Nephron progenitor cell (in vitro differentiated cells): ENCODE measurements around the gene TBL1XR1.
A peak's percentile ranks its signal among the peaks of the same experiment; 100 is the strongest.

Experiments
- DNase-seq: peaks from one replicate; pipeline ENCODE4 v3.0.0; 2021
- H3K27ac Mint-ChIP-seq: 2 replicates; pipeline ENCODE4 v1.8.0; 2021; ENCODE audit warnings: mild to moderate bottlenecking, moderate library complexity, mixed read lengths
- H3K27me3 Mint-ChIP-seq: 2 replicates; pipeline ENCODE4 v1.8.0; 2021; ENCODE audit warnings: mild to moderate bottlenecking, low read depth, mixed read lengths; ENCODE audit not compliant: poor library complexity
- H3K36me3 Mint-ChIP-seq: 2 replicates; pipeline ENCODE4 v1.8.0; 2021; ENCODE audit warnings: low read depth, mixed read lengths
- H3K4me1 Mint-ChIP-seq: 2 replicates; pipeline ENCODE4 v1.8.0; 2021; ENCODE audit warnings: mixed read lengths
- H3K4me3 Mint-ChIP-seq: 2 replicates; pipeline ENCODE4 v1.8.0; 2021; ENCODE audit warnings: mild to moderate bottlenecking, moderate library complexity, mixed read lengths
- H3K9me3 Mint-ChIP-seq: 2 replicates; pipeline ENCODE4 v1.8.0; 2021; ENCODE audit warnings: mild to moderate bottlenecking, moderate library complexity, mixed read lengths
- TF ChIP-seq, protein P1 (sequence below): fragments of 200-600 bp; sonication (generic); IDR thresholded peaks from 2 replicates; pipeline ENCODE4 v1.5.0; 2021; ENCODE audit warnings: antibody characterized with exemption

Gene TBL1XR1

DNA sequence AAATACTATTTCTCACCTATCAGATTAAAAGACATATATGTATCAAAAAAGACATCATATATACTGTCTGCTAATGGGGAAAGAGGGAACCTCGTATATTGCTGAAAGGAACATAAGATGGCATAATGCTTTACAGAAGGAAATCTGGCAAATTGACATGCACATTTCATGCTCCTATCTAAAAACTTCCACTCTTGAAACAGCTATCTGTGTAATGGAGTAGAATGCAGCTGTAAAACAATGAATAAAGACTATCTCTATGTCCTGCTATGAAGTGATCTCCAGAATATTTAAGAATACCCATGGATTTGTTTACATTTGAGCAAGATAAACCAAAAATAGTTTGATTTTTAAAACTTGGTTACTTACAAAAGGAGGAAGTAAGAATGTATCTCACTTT, 107.4 kb downstream of the TBL1XR1 start:
- Mint-ChIP-seq H3K36me3 (peaks cover 97% of the 10 kb centered on the region), H3K27me3 (peaks cover 6% of the 10 kb centered on the region), H3K27ac (no peak overlapping the region), H3K9me3 (peaks cover 51% of the 10 kb centered on the region), H3K4me1 (peaks cover 11% of the 10 kb centered on the region), H3K4me3 (no peak overlapping the region)
- TF ChIP-seq, protein P1, sequence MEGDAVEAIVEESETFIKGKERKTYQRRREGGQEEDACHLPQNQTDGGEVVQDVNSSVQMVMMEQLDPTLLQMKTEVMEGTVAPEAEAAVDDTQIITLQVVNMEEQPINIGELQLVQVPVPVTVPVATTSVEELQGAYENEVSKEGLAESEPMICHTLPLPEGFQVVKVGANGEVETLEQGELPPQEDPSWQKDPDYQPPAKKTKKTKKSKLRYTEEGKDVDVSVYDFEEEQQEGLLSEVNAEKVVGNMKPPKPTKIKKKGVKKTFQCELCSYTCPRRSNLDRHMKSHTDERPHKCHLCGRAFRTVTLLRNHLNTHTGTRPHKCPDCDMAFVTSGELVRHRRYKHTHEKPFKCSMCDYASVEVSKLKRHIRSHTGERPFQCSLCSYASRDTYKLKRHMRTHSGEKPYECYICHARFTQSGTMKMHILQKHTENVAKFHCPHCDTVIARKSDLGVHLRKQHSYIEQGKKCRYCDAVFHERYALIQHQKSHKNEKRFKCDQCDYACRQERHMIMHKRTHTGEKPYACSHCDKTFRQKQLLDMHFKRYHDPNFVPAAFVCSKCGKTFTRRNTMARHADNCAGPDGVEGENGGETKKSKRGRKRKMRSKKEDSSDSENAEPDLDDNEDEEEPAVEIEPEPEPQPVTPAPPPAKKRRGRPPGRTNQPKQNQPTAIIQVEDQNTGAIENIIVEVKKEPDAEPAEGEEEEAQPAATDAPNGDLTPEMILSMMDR = no peak
- DNase-seq = no peak

DNA sequence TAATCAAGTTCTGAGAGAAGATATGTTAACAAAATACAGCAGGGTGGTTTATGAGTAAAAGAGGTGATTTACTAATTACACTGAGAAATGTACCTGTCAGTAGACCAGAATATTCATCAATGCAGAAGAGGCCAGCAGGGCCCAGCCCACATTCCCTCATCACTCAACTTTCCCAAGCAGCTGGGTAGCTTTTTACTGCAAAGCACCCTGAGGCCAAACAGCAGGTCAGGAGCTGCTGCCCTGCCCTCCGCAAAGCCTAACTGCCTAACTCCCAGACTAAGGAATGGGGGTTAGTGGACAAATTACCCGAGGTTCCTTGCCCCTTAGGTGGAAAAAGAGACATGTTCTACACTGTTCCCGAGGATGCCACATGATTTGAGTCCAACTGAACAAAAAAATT, 108.2 kb downstream of the TBL1XR1 start:
- TF ChIP-seq, protein P1 = no peak
- peaks cover 6% of the 10 kb centered on the region for H3K27me3 Mint-ChIP-seq
- peaks cover 11% of the 10 kb centered on the region for H3K4me1 Mint-ChIP-seq
- DNase-seq = no peak
- H3K27ac Mint-ChIP-seq = peak overlapping the region; percentile 71
- H3K36me3 Mint-ChIP-seq = peaks cover 97% of the 10 kb centered on the region
- peaks cover 51% of the 10 kb centered on the region for H3K9me3 Mint-ChIP-seq
- no peak overlapping the region for H3K4me3 Mint-ChIP-seq

DNA sequence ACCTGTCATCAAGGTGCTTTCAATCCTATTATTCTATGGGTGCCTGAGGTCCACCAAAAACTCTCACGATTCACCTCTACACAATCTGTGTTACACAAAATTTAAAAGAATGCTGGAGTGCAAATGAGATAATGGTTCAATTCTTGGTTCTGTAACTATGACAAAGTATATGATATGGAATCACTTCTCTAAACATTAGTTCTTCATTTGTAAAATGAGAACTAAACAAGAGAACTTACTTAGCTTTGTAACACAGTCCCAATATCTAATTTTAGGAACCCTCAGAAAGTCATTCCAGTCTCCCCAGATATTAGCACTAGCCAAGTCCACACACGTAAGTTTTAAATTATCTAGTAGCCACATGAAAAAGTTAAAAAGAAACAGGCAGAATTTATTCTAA, 111.5 kb downstream of the TBL1XR1 start:
- Mint-ChIP-seq H3K4me1 (peaks cover 11% of the 10 kb centered on the region), H3K27me3 (peaks cover 1% of the 10 kb centered on the region), H3K36me3 (peaks cover 98% of the 10 kb centered on the region), H3K9me3 (peaks cover 40% of the 10 kb centered on the region), H3K4me3 (no peak overlapping the region), H3K27ac (no peak overlapping the region)
- TF ChIP-seq, protein P1 = no peak
- DNase-seq = no peak

DNA sequence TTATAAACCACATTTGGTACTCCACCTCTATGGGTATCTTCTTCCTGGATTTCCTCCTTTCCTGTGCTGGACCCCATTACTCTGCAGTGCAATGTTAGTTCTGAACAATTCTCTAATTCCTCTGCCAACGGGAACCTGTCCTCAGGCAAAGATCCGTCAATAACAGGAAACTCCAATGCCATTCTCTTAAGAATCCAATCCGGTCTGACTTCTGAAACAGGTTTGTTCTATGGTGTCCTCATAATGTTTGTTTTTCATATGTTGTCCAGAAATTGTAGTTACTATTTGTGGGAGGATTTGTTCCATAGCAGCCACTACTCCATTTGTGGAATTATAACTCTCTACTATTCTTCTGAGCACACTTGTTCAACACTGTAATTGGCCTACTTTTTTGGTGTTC, 112.7 kb downstream of the TBL1XR1 start:
- Mint-ChIP-seq H3K4me1 (peaks cover 8% of the 10 kb centered on the region), H3K4me3 (no peak overlapping the region), H3K27ac (no peak overlapping the region), H3K36me3 (peaks cover 98% of the 10 kb centered on the region), H3K27me3 (no peaks in the 10 kb centered on the region), H3K9me3 (peaks cover 35% of the 10 kb centered on the region)
- TF ChIP-seq, protein P1 = no peak
- no peak for DNase-seq

DNA sequence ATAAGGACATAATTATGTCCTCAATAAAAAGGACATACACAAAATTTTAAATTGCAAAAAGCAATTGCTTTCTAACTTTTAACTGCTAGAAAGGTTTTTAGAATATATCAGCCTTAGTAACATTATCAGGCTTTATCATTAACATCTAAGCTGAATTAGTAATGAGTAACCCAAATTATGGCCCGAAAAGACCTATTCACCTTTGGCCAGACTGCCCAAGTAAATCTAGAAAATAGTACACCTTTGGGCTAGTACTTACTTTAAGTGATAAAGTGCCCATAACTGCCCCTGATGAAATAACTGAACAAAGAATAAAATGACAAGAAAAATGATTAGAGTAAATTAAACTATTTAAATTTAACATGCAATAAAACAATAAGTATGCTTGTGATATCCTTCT, 117.2 kb downstream of the TBL1XR1 start:
- DNase-seq = no peak
- Mint-ChIP-seq H3K4me1 (no peaks in the 10 kb centered on the region), H3K27ac (no peak overlapping the region), H3K27me3 (no peaks in the 10 kb centered on the region), H3K9me3 (peaks cover 57% of the 10 kb centered on the region), H3K36me3 (peaks cover 99% of the 10 kb centered on the region), H3K4me3 (no peak overlapping the region)
- TF ChIP-seq, protein P1 = no peak

DNA sequence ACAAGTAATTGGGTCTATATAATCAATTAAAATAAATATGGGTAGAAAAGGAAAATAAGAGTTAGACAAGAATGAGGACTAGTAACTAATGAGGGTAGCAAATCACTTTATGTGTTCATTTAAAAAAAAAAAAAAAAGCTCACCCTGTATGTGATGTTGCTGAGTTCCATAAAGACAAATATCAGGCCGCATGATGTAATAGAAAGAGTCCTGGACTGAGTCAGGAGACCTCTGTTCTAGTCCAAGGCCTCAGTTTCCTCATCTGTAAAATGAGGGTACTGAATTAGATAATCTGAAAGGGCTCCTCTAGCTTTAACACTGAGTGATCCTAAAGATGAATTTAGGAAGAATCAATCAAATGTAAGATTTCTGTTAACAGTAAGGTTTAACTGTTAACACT, 117.6 kb downstream of the TBL1XR1 start:
- H3K9me3 Mint-ChIP-seq = peaks cover 57% of the 10 kb centered on the region
- H3K4me3 Mint-ChIP-seq = no peak overlapping the region
- no peak for DNase-seq
- no peaks in the 10 kb centered on the region for H3K4me1 Mint-ChIP-seq
- H3K27ac Mint-ChIP-seq = no peak overlapping the region
- TF ChIP-seq, protein P1 = no peak
- H3K27me3 Mint-ChIP-seq = no peaks in the 10 kb centered on the region
- peaks cover 99% of the 10 kb centered on the region for H3K36me3 Mint-ChIP-seq
